Measurements from ENCODE around the gene PCSK4. TPM values are rescaled to one million over a fixed set of nuclear protein-coding genes. Genes with fewer than 3 reads are reported as not detected.

Gene PCSK4
- total and polyA plus RNA-seq, 2 of the 13 experiments (the other 11 are each of a cell fraction or from before 2014, with no cell fraction given): 2.0 to 2.7 TPM

DNA sequence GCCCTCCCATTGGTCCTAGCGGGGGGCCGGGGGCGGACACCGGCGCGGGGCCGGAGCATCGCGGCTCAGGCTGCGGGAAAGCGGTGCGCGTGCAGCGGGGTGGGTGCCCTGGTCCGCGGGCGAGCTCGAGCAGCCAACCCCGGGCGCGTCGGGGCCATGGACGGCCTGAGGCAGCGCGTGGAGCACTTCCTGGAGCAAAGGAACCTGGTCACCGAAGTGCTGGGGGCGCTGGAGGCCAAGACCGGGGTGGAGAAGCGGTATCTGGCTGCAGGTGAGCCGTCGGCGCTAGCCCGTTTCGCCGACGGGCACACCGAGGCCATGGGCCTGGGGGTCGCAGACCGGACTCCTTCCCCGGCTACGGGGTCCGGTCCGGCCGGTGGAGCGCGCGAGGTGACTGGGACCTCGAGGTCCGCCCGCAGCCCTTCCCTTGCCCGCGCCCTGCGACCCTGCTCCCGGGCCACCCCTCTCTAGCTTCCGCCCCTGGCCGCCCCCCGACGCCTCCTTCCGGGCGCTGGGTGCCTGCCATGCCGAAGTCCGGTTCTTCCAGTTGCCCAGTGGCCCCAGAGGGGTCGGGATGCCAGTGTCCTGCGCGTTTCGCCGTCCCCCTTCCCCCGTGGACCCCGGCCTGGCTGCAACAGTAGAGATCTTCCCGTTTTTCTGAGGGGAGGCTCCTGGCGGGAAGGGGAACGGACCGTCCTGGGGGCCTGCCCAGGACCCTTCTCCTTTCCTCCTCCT, 1.1 kb upstream of the PCSK4 start, which contains the start of gene REEP6 (continued):
- TF ChIP-seq PHF21A (CRISPR knock-in tag; IDR thresholded peaks at IDR 0.05) (no peak), ZNF776 (CRISPR knock-in tag; IDR thresholded peaks at IDR 0.05) (peak; percentile 60; the same call in 1 of the 2 replicates), CHD4 (IDR thresholded peaks at IDR 0.05; ENCODE audit: borderline replicate concordance, low read length) (no peak), ZNF766 (CRISPR knock-in tag; IDR thresholded peaks at IDR 0.05; ENCODE audit: borderline replicate concordance) (peak; percentile 85; the same call in 1 of the 2 replicates), SATB2 (CRISPR knock-in tag; IDR thresholded peaks at IDR 0.05) (no peak), ARNT (IDR thresholded peaks at IDR 0.05) (no peak), ZFP90 (CRISPR knock-in tag; IDR thresholded peaks at IDR 0.05; ENCODE audit: borderline replicate concordance) (peak; percentile 77; the same call in 1 of the 2 replicates), HNRNPLL (IDR thresholded peaks at IDR 0.05; ENCODE audit: low read depth, low read length, poor library complexity, severe bottlenecking) (peak; percentile 5), SP140L (CRISPR knock-in tag; IDR thresholded peaks at IDR 0.05; ENCODE audit: borderline replicate concordance) (no peak), SALL1 (CRISPR knock-in tag; IDR thresholded peaks at IDR 0.05) (peak; percentile 65), KDM5A (IDR thresholded peaks at IDR 0.05; ENCODE audit: borderline replicate concordance, low read length) (no peak), ZBTB1 (CRISPR knock-in tag; IDR thresholded peaks at IDR 0.05; ENCODE audit: borderline replicate concordance) (no peak), ZNF225 (CRISPR knock-in tag; IDR thresholded peaks at IDR 0.05) (peak; percentile 60; the same call in 1 of the 2 replicates), ZNF124 (CRISPR knock-in tag; IDR thresholded peaks at IDR 0.05) (no peak), MED1 (CRISPR knock-in tag; IDR thresholded peaks at IDR 0.05) (peak; percentile 69)
- TF ChIP-seq, protein P1, sequence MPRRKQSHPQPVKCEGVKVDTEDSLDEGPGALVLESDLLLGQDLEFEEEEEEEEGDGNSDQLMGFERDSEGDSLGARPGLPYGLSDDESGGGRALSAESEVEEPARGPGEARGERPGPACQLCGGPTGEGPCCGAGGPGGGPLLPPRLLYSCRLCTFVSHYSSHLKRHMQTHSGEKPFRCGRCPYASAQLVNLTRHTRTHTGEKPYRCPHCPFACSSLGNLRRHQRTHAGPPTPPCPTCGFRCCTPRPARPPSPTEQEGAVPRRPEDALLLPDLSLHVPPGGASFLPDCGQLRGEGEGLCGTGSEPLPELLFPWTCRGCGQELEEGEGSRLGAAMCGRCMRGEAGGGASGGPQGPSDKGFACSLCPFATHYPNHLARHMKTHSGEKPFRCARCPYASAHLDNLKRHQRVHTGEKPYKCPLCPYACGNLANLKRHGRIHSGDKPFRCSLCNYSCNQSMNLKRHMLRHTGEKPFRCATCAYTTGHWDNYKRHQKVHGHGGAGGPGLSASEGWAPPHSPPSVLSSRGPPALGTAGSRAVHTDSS (CRISPR knock-in tag; conservative IDR thresholded peaks at IDR 0.05): no peak
- TF ChIP-seq, protein P2, sequence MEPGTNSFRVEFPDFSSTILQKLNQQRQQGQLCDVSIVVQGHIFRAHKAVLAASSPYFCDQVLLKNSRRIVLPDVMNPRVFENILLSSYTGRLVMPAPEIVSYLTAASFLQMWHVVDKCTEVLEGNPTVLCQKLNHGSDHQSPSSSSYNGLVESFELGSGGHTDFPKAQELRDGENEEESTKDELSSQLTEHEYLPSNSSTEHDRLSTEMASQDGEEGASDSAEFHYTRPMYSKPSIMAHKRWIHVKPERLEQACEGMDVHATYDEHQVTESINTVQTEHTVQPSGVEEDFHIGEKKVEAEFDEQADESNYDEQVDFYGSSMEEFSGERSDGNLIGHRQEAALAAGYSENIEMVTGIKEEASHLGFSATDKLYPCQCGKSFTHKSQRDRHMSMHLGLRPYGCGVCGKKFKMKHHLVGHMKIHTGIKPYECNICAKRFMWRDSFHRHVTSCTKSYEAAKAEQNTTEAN (CRISPR knock-in tag; conservative IDR thresholded peaks at IDR 0.05): 0 out of 2 replicates have a peak, but pooled peaks have one; percentile 46
- TF ChIP-seq, protein P3, sequence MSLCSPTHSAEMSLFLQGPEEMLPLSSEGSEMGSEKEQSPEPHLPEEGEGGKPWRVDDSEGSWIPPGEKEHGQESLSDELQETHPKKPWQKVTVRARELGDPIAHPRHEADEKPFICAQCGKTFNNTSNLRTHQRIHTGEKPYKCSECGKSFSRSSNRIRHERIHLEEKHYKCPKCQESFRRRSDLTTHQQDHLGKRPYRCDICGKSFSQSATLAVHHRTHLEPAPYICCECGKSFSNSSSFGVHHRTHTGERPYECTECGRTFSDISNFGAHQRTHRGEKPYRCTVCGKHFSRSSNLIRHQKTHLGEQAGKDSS (CRISPR knock-in tag; IDR thresholded peaks at IDR 0.05; ENCODE audit: borderline replicate concordance, low read depth): peak; percentile 37; the same call in 1 of the 2 replicates
- TF ChIP-seq, protein P4, sequence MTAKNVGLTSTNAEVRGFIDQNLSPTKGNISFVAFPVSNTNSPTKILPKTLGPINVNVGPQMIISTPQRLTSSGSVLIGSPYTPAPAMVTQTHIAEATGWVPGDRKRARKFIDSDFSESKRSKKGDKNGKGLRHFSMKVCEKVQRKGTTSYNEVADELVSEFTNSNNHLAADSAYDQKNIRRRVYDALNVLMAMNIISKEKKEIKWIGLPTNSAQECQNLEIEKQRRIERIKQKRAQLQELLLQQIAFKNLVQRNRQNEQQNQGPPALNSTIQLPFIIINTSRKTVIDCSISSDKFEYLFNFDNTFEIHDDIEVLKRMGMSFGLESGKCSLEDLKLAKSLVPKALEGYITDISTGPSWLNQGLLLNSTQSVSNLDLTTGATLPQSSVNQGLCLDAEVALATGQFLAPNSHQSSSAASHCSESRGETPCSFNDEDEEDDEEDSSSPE (CRISPR knock-in tag; IDR thresholded peaks at IDR 0.05): peak; percentile 46; the same call in 1 of the 2 replicates
- TF ChIP-seq, protein P5, sequence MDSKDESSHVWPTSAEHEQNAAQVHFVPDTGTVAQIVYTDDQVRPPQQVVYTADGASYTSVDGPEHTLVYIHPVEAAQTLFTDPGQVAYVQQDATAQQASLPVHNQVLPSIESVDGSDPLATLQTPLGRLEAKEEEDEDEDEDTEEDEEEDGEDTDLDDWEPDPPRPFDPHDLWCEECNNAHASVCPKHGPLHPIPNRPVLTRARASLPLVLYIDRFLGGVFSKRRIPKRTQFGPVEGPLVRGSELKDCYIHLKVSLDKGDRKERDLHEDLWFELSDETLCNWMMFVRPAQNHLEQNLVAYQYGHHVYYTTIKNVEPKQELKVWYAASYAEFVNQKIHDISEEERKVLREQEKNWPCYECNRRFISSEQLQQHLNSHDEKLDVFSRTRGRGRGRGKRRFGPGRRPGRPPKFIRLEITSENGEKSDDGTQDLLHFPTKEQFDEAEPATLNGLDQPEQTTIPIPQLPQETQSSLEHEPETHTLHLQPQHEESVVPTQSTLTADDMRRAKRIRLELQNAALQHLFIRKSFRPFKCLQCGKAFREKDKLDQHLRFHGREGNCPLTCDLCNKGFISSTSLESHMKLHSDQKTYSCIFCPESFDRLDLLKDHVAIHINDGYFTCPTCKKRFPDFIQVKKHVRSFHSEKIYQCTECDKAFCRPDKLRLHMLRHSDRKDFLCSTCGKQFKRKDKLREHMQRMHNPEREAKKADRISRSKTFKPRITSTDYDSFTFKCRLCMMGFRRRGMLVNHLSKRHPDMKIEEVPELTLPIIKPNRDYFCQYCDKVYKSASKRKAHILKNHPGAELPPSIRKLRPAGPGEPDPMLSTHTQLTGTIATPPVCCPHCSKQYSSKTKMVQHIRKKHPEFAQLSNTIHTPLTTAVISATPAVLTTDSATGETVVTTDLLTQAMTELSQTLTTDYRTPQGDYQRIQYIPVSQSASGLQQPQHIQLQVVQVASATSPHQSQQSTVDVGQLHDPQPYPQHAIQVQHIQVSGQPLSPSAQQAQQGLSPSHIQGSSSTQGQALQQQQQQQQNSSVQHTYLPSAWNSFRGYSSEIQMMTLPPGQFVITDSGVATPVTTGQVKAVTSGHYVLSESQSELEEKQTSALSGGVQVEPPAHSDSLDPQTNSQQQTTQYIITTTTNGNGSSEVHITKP (CRISPR knock-in tag; IDR thresholded peaks at IDR 0.05; ENCODE audit: low read depth): no peak

Data from HepG2 (cell line).